Superior temporal gyrus (tissue), 1 donor: ENCODE data around the gene MYH11.
A peak's percentile ranks its signal among the peaks of the same experiment; 100 is the strongest.
"Not testable (repeated sequence)": the region's sequence is repeated elsewhere in the genome, so short reads cannot be mapped to it uniquely, and the experiment has no call there.

Experiments
- DNase-seq: peaks from one replicate; pipeline ENCODE4 v3.0.0-alpha.2; 2016; ENCODE audit errors: extremely low spot score

The MYH11 gene

GRCh38 chr16:15674571-15674970, 182.3 kb downstream of the MYH11 start:
- peak; percentile 77 for DNase-seq

DNA sequence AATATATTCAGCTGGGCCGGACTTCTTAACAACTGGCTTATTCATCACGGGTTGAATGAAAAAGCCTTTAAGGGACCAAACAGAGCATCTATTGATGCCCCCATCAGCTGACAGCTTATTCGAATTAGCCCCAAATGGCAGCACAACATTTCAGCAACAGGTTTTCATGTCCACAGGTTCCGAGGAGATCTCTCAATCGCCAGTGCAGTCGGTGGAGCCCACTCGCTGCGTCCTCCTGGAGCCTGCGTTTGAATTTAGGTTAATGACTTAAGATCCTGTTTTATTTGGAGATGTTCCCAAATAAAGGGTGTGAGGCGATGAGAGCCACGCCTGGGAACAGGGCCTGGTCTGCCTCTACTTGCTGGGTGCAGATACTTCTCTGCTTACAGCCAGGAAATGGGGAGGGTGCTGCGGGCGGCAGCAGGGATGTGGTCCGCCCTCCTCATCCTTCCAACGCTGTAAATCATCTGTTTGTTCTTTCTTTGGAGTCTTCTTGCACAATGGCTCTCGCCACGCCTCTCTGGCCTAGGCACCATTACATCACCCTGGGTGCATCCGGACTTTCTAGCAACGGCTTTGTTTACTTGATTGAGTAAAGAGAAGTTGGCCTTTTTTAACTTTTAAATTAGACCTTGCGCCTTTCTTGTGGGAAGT, 184.2 kb downstream of the MYH11 start:
- peak; percentile 98 for DNase-seq

DNA sequence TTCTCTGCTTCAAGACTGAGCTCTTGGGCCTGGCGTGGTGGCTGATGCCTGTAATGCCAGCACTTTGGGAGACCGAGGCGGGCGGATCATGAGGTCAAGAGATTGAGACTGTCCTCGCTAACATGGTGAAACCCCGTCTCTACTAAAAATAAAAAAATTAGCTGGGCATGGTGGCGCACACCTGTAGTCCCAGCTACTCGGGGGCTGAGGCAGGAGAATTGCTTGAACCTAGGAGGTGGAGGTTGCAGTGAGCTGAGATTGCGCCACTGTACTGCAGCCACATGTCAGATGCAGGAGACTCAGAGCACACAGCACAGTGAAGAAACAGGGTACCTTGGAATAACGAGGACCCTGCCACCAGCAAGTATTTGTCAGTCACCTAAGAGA, 184.7 kb downstream of the MYH11 start:
- not testable (repeated sequence) for DNase-seq

DNA sequence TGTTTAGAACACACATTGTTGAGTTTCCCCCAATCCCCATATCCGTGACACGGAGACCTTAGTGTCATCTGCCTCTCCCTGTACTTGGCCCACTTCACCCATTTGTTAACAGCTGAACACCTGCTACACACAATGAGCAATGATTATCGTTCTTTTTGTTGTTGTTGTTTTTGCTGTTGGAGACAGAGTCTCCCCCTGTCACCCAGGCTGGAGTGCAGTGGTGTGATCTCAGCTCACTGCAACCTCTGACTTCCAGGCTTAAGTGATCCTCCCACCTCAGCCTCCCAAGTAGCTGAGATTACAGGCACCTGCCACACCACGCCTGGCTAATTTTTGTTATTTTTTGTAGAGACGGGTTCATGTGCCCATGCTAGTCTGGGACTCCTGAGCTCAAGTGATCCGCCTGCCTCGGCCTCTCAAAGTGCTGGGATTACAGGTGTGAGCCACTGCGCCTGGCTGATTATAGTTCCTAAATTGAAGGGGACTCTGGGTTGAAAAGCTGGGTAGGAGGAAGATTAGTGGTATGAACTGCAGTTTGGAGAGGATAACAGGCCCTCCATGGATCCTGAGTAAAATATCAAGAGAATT, 185.2 kb downstream of the MYH11 start:
- no peak for DNase-seq

- no peak for DNase-seq
Observed at GRCh38 chr16:15667091-15667742, 189.6 kb downstream of the MYH11 start.

- no peak for DNase-seq
Observed at GRCh38 chr16:15665107-15665506, 191.7 kb downstream of the MYH11 start.

DNA sequence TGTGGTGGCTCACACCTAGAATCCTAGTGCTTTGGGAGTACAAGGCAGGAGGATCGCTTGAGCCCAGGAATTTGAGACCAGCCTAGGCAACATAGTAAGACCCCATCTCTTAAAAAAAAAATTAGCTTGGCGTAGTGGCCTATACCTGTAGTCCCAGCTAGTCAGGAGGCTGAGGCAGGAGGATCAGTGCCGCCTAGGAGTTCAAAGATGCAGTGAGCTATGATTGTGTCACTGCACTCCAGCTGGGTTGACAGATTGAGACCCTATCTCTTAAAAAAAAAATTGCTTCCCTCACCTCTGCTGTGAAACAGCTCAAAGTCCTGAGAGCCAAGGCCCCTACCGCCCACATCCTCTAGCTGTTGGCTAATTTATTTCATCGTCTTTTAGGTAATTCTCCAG, 196.6 kb downstream of the MYH11 start:
- DNase-seq = no peak

DNA sequence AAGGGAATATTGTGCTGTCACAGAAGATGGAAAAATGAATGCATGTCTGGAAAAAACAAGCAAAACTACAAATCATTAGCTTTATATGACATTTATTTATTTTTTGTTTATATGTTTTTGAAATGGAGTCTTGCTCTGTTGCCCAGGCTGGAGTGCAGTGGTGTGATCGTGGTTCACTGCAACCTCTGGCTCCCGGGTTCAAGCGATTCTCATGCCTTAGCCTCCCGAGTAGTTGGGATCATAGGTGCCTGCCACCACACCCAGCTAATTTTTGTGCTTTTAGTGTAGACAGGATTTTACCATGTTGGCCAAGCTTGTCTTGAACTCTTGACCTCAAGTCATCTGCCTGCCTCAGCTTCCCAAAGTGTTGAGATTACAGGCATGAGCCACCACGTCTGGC, 198.3 kb downstream of the MYH11 start:
- DNase-seq = no peak

GRCh38 chr16:15658149-15658548, 198.7 kb downstream of the MYH11 start:
- DNase-seq = no peak

DNA sequence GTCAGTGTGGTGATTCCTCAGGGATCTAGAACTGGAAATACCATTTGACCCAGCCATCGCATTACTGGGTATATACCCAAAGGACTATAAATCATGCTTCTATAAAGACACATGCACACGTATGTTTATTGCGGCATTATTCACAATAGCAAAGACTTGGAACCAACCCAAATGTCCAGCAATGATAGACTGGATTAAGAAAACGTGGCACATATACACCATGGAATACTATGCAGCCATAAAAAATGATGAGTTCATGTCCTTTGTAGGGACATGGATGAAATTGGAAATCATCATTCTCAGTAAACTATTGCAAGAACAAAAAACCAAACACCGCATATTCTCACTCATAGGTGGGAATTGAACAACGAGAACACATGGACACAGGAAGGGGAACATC, 201.3 kb downstream of the MYH11 start:
- DNase-seq = not testable (repeated sequence)

GRCh38 chr16:15654591-15654990, 202.2 kb downstream of the MYH11 start:
- DNase-seq = no peak

DNA sequence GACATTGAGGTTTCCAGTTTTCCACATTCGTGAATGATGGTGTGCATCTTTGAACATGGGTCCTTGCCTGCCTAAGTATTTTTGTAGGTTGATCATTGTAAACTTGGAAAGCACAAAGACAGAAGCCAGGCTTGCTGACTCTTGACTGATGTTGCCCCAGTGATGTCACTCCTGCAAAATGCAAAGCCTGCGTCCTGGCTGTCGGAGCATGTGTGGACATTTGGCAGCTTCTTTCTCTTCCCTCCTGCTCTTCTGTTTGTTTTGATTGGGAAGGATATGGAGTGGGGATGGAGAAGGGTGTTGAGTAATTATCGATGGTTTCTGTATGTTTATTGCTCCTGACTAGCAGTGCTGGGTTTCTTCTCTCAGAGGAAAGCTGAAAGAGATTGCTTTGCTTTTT, 203.6 kb downstream of the MYH11 start:
- peak; percentile 62 for DNase-seq
